ENCODE data around the gene LRIG3. TPM values are rescaled to one million over a fixed set of nuclear protein-coding genes. Genes with fewer than 3 reads are reported as not detected.
A peak's percentile ranks its signal among the peaks of the same experiment; 100 is the strongest.

The LRIG3 gene, protein sequence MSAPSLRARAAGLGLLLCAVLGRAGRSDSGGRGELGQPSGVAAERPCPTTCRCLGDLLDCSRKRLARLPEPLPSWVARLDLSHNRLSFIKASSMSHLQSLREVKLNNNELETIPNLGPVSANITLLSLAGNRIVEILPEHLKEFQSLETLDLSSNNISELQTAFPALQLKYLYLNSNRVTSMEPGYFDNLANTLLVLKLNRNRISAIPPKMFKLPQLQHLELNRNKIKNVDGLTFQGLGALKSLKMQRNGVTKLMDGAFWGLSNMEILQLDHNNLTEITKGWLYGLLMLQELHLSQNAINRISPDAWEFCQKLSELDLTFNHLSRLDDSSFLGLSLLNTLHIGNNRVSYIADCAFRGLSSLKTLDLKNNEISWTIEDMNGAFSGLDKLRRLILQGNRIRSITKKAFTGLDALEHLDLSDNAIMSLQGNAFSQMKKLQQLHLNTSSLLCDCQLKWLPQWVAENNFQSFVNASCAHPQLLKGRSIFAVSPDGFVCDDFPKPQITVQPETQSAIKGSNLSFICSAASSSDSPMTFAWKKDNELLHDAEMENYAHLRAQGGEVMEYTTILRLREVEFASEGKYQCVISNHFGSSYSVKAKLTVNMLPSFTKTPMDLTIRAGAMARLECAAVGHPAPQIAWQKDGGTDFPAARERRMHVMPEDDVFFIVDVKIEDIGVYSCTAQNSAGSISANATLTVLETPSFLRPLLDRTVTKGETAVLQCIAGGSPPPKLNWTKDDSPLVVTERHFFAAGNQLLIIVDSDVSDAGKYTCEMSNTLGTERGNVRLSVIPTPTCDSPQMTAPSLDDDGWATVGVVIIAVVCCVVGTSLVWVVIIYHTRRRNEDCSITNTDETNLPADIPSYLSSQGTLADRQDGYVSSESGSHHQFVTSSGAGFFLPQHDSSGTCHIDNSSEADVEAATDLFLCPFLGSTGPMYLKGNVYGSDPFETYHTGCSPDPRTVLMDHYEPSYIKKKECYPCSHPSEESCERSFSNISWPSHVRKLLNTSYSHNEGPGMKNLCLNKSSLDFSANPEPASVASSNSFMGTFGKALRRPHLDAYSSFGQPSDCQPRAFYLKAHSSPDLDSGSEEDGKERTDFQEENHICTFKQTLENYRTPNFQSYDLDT
- total RNA-seq = 10 to 100 TPM; 14.5 to 17.0 TPM
- polyA plus RNA-seq = 1 to 10 TPM; 2.9 to 7.0 TPM

GRCh38 chr12:58920102-58920960 lies at the start of gene LRIG3:
TSS of gene LRIG3 (minus strand) at chr12:58920504. CDS start at chr12:58920235, 269 bp downstream.
- H3K9ac ChIP-seq (ENCODE audit: low read depth in 1 of 2, low read length in 2 of 2) = peak within 1 kb of the TSS; percentile 79 to 92
- H3K27me3 ChIP-seq (ENCODE audit: control insufficient read depth in 4 of 4, insufficient read depth in 4 of 4, low read length in 3 of 4) = no peaks in the 10 kb centered on the region
- DNase-seq (ENCODE audit: low spot score) = peak; percentile 79
- TF ChIP-seq ATF3 (IDR thresholded peaks at IDR 0.05) = no peak
- TF ChIP-seq, protein P1, sequence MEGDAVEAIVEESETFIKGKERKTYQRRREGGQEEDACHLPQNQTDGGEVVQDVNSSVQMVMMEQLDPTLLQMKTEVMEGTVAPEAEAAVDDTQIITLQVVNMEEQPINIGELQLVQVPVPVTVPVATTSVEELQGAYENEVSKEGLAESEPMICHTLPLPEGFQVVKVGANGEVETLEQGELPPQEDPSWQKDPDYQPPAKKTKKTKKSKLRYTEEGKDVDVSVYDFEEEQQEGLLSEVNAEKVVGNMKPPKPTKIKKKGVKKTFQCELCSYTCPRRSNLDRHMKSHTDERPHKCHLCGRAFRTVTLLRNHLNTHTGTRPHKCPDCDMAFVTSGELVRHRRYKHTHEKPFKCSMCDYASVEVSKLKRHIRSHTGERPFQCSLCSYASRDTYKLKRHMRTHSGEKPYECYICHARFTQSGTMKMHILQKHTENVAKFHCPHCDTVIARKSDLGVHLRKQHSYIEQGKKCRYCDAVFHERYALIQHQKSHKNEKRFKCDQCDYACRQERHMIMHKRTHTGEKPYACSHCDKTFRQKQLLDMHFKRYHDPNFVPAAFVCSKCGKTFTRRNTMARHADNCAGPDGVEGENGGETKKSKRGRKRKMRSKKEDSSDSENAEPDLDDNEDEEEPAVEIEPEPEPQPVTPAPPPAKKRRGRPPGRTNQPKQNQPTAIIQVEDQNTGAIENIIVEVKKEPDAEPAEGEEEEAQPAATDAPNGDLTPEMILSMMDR (IDR thresholded peaks at IDR 0.05; ENCODE audit: low read depth, low read length, missing input control) = peak; percentile 1
- TF ChIP-seq RXRA (IDR thresholded peaks at IDR 0.05) = no peak
- TF ChIP-seq, protein P2, sequence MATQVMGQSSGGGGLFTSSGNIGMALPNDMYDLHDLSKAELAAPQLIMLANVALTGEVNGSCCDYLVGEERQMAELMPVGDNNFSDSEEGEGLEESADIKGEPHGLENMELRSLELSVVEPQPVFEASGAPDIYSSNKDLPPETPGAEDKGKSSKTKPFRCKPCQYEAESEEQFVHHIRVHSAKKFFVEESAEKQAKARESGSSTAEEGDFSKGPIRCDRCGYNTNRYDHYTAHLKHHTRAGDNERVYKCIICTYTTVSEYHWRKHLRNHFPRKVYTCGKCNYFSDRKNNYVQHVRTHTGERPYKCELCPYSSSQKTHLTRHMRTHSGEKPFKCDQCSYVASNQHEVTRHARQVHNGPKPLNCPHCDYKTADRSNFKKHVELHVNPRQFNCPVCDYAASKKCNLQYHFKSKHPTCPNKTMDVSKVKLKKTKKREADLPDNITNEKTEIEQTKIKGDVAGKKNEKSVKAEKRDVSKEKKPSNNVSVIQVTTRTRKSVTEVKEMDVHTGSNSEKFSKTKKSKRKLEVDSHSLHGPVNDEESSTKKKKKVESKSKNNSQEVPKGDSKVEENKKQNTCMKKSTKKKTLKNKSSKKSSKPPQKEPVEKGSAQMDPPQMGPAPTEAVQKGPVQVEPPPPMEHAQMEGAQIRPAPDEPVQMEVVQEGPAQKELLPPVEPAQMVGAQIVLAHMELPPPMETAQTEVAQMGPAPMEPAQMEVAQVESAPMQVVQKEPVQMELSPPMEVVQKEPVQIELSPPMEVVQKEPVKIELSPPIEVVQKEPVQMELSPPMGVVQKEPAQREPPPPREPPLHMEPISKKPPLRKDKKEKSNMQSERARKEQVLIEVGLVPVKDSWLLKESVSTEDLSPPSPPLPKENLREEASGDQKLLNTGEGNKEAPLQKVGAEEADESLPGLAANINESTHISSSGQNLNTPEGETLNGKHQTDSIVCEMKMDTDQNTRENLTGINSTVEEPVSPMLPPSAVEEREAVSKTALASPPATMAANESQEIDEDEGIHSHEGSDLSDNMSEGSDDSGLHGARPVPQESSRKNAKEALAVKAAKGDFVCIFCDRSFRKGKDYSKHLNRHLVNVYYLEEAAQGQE (IDR thresholded peaks at IDR 0.05) = peak; percentile 46
- peak in 1 of 2 donors; percentile 34 for TF ChIP-seq EGR1 (IDR thresholded peaks at IDR 0.05; ENCODE audit: low read depth in 2 of 2)
- TF ChIP-seq, protein P3, sequence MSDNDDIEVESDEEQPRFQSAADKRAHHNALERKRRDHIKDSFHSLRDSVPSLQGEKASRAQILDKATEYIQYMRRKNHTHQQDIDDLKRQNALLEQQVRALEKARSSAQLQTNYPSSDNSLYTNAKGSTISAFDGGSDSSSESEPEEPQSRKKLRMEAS (IDR thresholded peaks at IDR 0.05) = peak; percentile 10
- no peak for TF ChIP-seq ZBTB33 (IDR thresholded peaks at IDR 0.05)
- no peak for TF ChIP-seq HNF4A (conservative IDR thresholded peaks at IDR 0.05)
- TF ChIP-seq SP1 (IDR thresholded peaks at IDR 0.05) = peak; percentile 46
- no peak for TF ChIP-seq FOXA1 (IDR thresholded peaks at IDR 0.05)
- no peak for TF ChIP-seq FOXA2 (IDR thresholded peaks at IDR 0.05)
- TF ChIP-seq TAF1 (conservative IDR thresholded peaks at IDR 0.05) = no peak
- no peak for TF ChIP-seq NR2F2 (IDR thresholded peaks at IDR 0.05)
- no peak for TF ChIP-seq HNF4G (IDR thresholded peaks at IDR 0.05)
- peak; percentile 54 for TF ChIP-seq YY1 (IDR thresholded peaks at IDR 0.05)
- peak in 1 of 2 donors; percentile 13 for TF ChIP-seq JUND (IDR thresholded peaks at IDR 0.05)
- no peak for TF ChIP-seq GABPA (IDR thresholded peaks at IDR 0.05 in 1 of 2, conservative IDR thresholded peaks at IDR 0.05 in 1 of 2)
- TF ChIP-seq RAD21 (IDR thresholded peaks at IDR 0.05) = peak in 1 of 2 donors; percentile 54
- H3K9me3 ChIP-seq (ENCODE audit: control insufficient read depth in 4 of 4, low read length in 3 of 4) = no peaks in the 10 kb centered on the region
- peak within 1 kb of the TSS; percentile 92 to 95 for H3K27ac ChIP-seq (ENCODE audit: low read depth in 1 of 2, low read length in 2 of 2)
- no peaks in the 10 kb centered on the region for H3K36me3 ChIP-seq (ENCODE audit: control insufficient read depth in 4 of 4, insufficient read depth in 3 of 4, low read depth in 1 of 4, low read length in 3 of 4)
- peaks cover 2 to 29% (median 22%) of the 10 kb centered on the region in 4 donors for H3K4me1 ChIP-seq (ENCODE audit: control insufficient read depth in 4 of 4, insufficient read depth in 4 of 4, low read length in 3 of 4)
- H3K4me3 ChIP-seq (ENCODE audit: low read depth in 1 of 3, low read length in 3 of 3) = peak within 1 kb of the TSS; percentile 74 to 92 (median 87)
- WGBS = under 1% methylated on average over 80 of the region's 80 CpGs

All from liver (tissue), 9 donors.